PC-9 (cell line): ENCODE data around the gene PNMA6E. TPM values are rescaled to one million over a fixed set of nuclear protein-coding genes. Genes with fewer than 3 reads are reported as not detected.

ENCODE experiments used
- BruUV-seq: library from RNA; stranded (reverse); fragments of 400-500 nt; replicated peaks from 2 replicates; lab custom pipeline; 2021; lab: Mats Ljungman, UMichigan
- CTCF ChIA-PET: fragments of 300-600 bp; sonication (Branson Sonifier 250); formaldehyde crosslinking; loops from one replicate; lab custom pipeline; 2022; ENCODE audit warnings: antibody characterized with exemption; lab: Charles Lee
- POLR2A ChIA-PET: fragments of 300-600 bp; sonication (Branson Sonifier 250); formaldehyde crosslinking; loops from one replicate; lab custom pipeline; 2022; ENCODE audit warnings: antibody characterized with exemption; ENCODE audit not compliant: unreplicated experiment; lab: Charles Lee
- DNase-seq, 2 experiments: peaks; one replicate each; pipeline versions ENCODE4 v3.0.0 to v3.0.0-alpha.2; 2015 to 2022; ENCODE audit warnings: mixed read lengths in 1 of 2
- H2AFZ ChIP-seq: fragments of 200-600 bp; sonication (generic); 2 replicates; pipeline ENCODE4 v1.8.1; 2017; ENCODE audit warnings: antibody characterized with exemption
- H3F3A ChIP-seq: fragments of 200-600 bp; sonication (generic); 2 replicates; pipeline ENCODE4 v1.8.1; 2017; ENCODE audit warnings: antibody characterized with exemption, mild to moderate bottlenecking, low read depth; ENCODE audit not compliant: insufficient read depth
- H3K27ac ChIP-seq: fragments of 200-600 bp; sonication (generic); 2 replicates; pipeline ENCODE4 v1.6.1; 2016; ENCODE audit warnings: mixed run types
- H3K27me3 ChIP-seq: fragments of 200-600 bp; sonication (generic); 2 replicates; pipeline ENCODE4 v1.6.1; 2016; ENCODE audit warnings: low read depth, mixed run types; ENCODE audit not compliant: insufficient read depth
- H3K36me3 ChIP-seq: fragments of 200-600 bp; sonication (generic); 2 replicates; pipeline ENCODE4 v1.6.1; 2016; ENCODE audit warnings: low read depth, mixed run types
- H3K4me1 ChIP-seq: fragments of 200-600 bp; sonication (generic); replicated peaks from 2 replicates; pipeline ENCODE4 v1.6.1; 2016; ENCODE audit warnings: mixed run types; ENCODE audit not compliant: insufficient read depth
- H3K4me2 ChIP-seq: fragments of 200-600 bp; sonication (generic); 2 replicates; pipeline ENCODE4 v1.6.1; 2017; ENCODE audit warnings: mixed run types
- H3K4me3 ChIP-seq: fragments of 200-600 bp; sonication (generic); 2 replicates; pipeline ENCODE4 v1.6.1; 2016; ENCODE audit warnings: mixed run types
- H3K79me2 ChIP-seq: fragments of 200-600 bp; sonication (generic); 2 replicates; pipeline ENCODE4 v1.6.1; 2017; ENCODE audit warnings: low read depth, mixed run types
- H3K9me2 ChIP-seq: fragments of 200-600 bp; sonication (generic); 2 replicates; pipeline ENCODE4 v1.8.1; 2017; ENCODE audit warnings: mild to moderate bottlenecking; ENCODE audit not compliant: insufficient read depth
- H3K9me3 ChIP-seq: fragments of 200-600 bp; sonication (generic); 2 replicates; pipeline ENCODE4 v1.8.1; 2016; ENCODE audit warnings: low read depth; ENCODE audit not compliant: insufficient read depth
- H4K20me1 ChIP-seq: fragments of 200-600 bp; sonication (generic); 2 replicates; pipeline ENCODE4 v1.8.1; 2017; ENCODE audit not compliant: insufficient read depth
- EZH2 ChIP-seq: fragments of 200-600 bp; sonication (generic); IDR thresholded peaks from 2 replicates; pipeline ENCODE4 v1.8.0; 2017; ENCODE audit warnings: antibody characterized with exemption, low read depth
- intact Hi-C: fragments of 100-400 bp; cut with micrococcal nuclease; formaldehyde crosslinking; loops from one replicate; pipeline ENCODE4 v1.10.0; 2022; ENCODE audit not compliant: unreplicated experiment
- total RNA-seq: library from RNA; stranded (reverse); gene quantifications from 2 replicates; pipeline ENCODE4 v1.2.3, GENCODE V29; 2021
- TF ChIP-seq, protein P1 (sequence below): fragments of 200-600 bp; sonication (generic); conservative IDR thresholded peaks from 2 replicates; pipeline ENCODE4 v1.6.1; 2017; ENCODE audit warnings: mixed run types, antibody characterized with exemption, mild to moderate bottlenecking, moderate library complexity

Gene PNMA6E
- total RNA-seq, 1 experiment from 2014 or later: not detected

DNA sequence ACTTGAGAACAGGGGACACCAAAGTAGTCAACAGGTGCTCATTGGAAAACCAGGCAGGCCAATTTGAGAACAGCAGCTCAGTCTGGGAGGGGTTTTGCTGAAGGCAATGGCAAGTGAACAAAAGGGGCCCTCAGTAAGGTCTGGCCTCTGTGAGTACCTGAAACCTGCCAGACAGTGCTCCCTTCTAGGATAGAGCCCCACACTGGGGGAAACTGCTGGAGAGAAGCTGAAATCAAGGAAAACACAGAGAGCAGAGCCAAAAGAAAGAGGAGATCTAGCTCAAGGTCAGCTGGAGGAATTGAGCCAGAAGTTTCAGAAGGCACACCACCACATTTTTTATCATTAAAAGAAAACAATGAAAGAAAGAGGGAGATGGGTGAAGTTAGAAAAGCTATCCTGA lies 28.2 kb downstream of the PNMA6E start:
- Histone ChIP-seq H3K79me2 (no peaks in the 10 kb centered on the region), H2AFZ (no peak overlapping the region), H3K36me3 (no peaks in the 10 kb centered on the region), H3K27me3 (peaks cover 70% of the 10 kb centered on the region), H3K9me3 (no peaks in the 10 kb centered on the region), H3K4me2 (no peak overlapping the region), H3K27ac (no peak overlapping the region), H3F3A (no peaks in the 10 kb centered on the region), H4K20me1 (no peaks in the 10 kb centered on the region), H3K4me3 (no peak overlapping the region), H3K4me1 (no peaks in the 10 kb centered on the region), H3K9me2 (no peaks in the 10 kb centered on the region)
- no TSS peak for BruUV-seq
- POLR2A ChIA-PET: no interaction called here
- DNase-seq: no peak
- no peak for TF ChIP-seq EZH2
- TF ChIP-seq, protein P1, sequence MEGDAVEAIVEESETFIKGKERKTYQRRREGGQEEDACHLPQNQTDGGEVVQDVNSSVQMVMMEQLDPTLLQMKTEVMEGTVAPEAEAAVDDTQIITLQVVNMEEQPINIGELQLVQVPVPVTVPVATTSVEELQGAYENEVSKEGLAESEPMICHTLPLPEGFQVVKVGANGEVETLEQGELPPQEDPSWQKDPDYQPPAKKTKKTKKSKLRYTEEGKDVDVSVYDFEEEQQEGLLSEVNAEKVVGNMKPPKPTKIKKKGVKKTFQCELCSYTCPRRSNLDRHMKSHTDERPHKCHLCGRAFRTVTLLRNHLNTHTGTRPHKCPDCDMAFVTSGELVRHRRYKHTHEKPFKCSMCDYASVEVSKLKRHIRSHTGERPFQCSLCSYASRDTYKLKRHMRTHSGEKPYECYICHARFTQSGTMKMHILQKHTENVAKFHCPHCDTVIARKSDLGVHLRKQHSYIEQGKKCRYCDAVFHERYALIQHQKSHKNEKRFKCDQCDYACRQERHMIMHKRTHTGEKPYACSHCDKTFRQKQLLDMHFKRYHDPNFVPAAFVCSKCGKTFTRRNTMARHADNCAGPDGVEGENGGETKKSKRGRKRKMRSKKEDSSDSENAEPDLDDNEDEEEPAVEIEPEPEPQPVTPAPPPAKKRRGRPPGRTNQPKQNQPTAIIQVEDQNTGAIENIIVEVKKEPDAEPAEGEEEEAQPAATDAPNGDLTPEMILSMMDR: no peak
- intact Hi-C loops: no loop called here
- CTCF ChIA-PET: no interaction called here

DNA sequence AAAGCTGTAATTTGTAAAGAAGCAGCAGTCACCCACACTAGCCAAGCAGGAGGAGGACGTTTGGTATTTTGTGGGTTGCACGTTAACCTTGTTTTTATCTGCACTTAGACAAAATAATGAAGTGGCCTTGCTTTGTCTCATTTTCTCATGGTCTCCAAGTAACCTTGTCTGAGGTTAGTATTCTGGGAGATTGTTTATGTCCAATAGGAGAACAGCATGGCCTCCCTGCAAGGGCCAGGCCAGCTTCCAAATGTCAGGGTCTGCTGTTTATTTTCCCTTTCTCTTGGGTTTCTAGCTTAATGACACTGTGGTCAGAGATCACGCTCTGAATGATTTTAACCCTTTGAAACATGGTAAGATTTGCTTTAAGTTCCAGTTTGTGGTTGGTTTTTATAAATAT lies 29.9 kb downstream of the PNMA6E start:
- DNase-seq: no peak
- Histone ChIP-seq H3K9me3 (no peaks in the 10 kb centered on the region), H3K4me3 (no peak overlapping the region), H3K79me2 (no peaks in the 10 kb centered on the region), H3K4me2 (no peak overlapping the region), H3K4me1 (no peaks in the 10 kb centered on the region), H4K20me1 (no peaks in the 10 kb centered on the region), H3K9me2 (no peaks in the 10 kb centered on the region), H3K27ac (no peak overlapping the region), H2AFZ (no peak overlapping the region), H3K27me3 (peaks cover 60% of the 10 kb centered on the region), H3F3A (no peaks in the 10 kb centered on the region), H3K36me3 (no peaks in the 10 kb centered on the region)
- no peak for TF ChIP-seq EZH2
- TF ChIP-seq, protein P1: no peak
- intact Hi-C loops: no loop called here
- ChIA-PET POLR2A (no interaction called here), CTCF (no interaction called here)
- no TSS peak for BruUV-seq

DNA sequence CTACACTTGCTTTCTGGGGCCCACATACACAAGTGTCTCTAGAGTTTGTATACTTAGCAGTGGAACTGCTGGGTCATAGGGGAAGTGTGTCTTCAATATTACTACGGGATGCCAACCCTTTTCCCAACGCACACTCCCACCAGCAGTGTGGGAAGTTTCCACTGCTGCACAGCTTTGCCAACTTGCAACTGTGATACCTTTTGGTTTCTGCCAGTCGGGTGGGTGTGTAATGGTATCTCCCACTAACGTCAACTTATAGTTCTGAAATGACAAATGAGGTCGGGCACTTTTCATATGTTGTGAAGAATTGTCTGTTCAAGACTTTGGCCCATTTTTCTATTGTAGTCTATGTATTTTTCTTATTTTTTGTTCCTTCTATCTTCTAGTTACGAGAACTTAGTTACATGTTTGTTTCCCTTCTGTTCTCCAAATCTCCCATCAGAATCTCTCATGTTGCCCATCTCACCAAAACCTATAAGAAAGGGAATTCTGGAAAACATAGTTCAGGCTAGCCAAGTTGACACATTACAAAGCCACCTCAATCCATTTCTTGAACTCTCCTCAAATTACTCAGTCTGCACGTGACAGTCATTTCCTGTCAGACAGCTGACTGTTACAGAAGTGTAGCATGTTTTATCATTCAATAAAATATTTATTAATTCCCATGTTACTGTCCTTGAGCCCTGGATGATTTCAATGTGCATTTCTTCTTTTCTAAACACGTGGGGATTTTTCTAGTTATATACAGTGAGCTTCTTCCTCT lies 30.7 kb downstream of the PNMA6E start:
- Histone ChIP-seq H3K27me3 (peaks cover 58% of the 10 kb centered on the region), H4K20me1 (no peaks in the 10 kb centered on the region), H3F3A (no peaks in the 10 kb centered on the region), H3K9me2 (no peaks in the 10 kb centered on the region), H3K9me3 (no peaks in the 10 kb centered on the region), H3K4me2 (no peak overlapping the region), H2AFZ (no peak overlapping the region), H3K79me2 (no peaks in the 10 kb centered on the region), H3K4me3 (no peak overlapping the region), H3K4me1 (no peaks in the 10 kb centered on the region), H3K27ac (no peak overlapping the region), H3K36me3 (no peaks in the 10 kb centered on the region)
- intact Hi-C loops: no loop called here
- ChIA-PET POLR2A (no interaction called here), CTCF (no interaction called here)
- TF ChIP-seq, protein P1: no peak
- TF ChIP-seq EZH2: no peak
- no peak for DNase-seq
- no TSS peak for BruUV-seq
